PC-9 (cell line): ENCODE data around the gene HTT. TPM values are rescaled to one million over a fixed set of nuclear protein-coding genes. Genes with fewer than 3 reads are reported as not detected.

ENCODE experiments used
- BruUV-seq: library from RNA; stranded (reverse); fragments of 400-500 nt; replicated peaks from 2 replicates; lab custom pipeline; 2021; lab: Mats Ljungman, UMichigan
- CTCF ChIA-PET: fragments of 300-600 bp; sonication (Branson Sonifier 250); formaldehyde crosslinking; loops from one replicate; lab custom pipeline; 2022; ENCODE audit warnings: antibody characterized with exemption; lab: Charles Lee
- POLR2A ChIA-PET: fragments of 300-600 bp; sonication (Branson Sonifier 250); formaldehyde crosslinking; loops from one replicate; lab custom pipeline; 2022; ENCODE audit warnings: antibody characterized with exemption; ENCODE audit not compliant: unreplicated experiment; lab: Charles Lee
- DNase-seq, 2 experiments: peaks; one replicate each; pipeline versions ENCODE4 v3.0.0 to v3.0.0-alpha.2; 2015 to 2022; ENCODE audit warnings: mixed read lengths in 1 of 2
- H2AFZ ChIP-seq: fragments of 200-600 bp; sonication (generic); 2 replicates; pipeline ENCODE4 v1.8.1; 2017; ENCODE audit warnings: antibody characterized with exemption
- H3F3A ChIP-seq: fragments of 200-600 bp; sonication (generic); 2 replicates; pipeline ENCODE4 v1.8.1; 2017; ENCODE audit warnings: antibody characterized with exemption, mild to moderate bottlenecking, low read depth; ENCODE audit not compliant: insufficient read depth
- H3K27ac ChIP-seq: fragments of 200-600 bp; sonication (generic); 2 replicates; pipeline ENCODE4 v1.6.1; 2016; ENCODE audit warnings: mixed run types
- H3K27me3 ChIP-seq: fragments of 200-600 bp; sonication (generic); 2 replicates; pipeline ENCODE4 v1.6.1; 2016; ENCODE audit warnings: low read depth, mixed run types; ENCODE audit not compliant: insufficient read depth
- H3K36me3 ChIP-seq: fragments of 200-600 bp; sonication (generic); 2 replicates; pipeline ENCODE4 v1.6.1; 2016; ENCODE audit warnings: low read depth, mixed run types
- H3K4me1 ChIP-seq: fragments of 200-600 bp; sonication (generic); replicated peaks from 2 replicates; pipeline ENCODE4 v1.6.1; 2016; ENCODE audit warnings: mixed run types; ENCODE audit not compliant: insufficient read depth
- H3K4me2 ChIP-seq: fragments of 200-600 bp; sonication (generic); 2 replicates; pipeline ENCODE4 v1.6.1; 2017; ENCODE audit warnings: mixed run types
- H3K4me3 ChIP-seq: fragments of 200-600 bp; sonication (generic); 2 replicates; pipeline ENCODE4 v1.6.1; 2016; ENCODE audit warnings: mixed run types
- H3K79me2 ChIP-seq: fragments of 200-600 bp; sonication (generic); 2 replicates; pipeline ENCODE4 v1.6.1; 2017; ENCODE audit warnings: low read depth, mixed run types
- H3K9me2 ChIP-seq: fragments of 200-600 bp; sonication (generic); 2 replicates; pipeline ENCODE4 v1.8.1; 2017; ENCODE audit warnings: mild to moderate bottlenecking; ENCODE audit not compliant: insufficient read depth
- H3K9me3 ChIP-seq: fragments of 200-600 bp; sonication (generic); 2 replicates; pipeline ENCODE4 v1.8.1; 2016; ENCODE audit warnings: low read depth; ENCODE audit not compliant: insufficient read depth
- H4K20me1 ChIP-seq: fragments of 200-600 bp; sonication (generic); 2 replicates; pipeline ENCODE4 v1.8.1; 2017; ENCODE audit not compliant: insufficient read depth
- CTCF ChIP-seq: fragments of 200-600 bp; sonication (generic); conservative IDR thresholded peaks from 2 replicates; pipeline ENCODE4 v1.6.1; 2017; ENCODE audit warnings: mixed run types, antibody characterized with exemption, mild to moderate bottlenecking, moderate library complexity
- EZH2 ChIP-seq: fragments of 200-600 bp; sonication (generic); IDR thresholded peaks from 2 replicates; pipeline ENCODE4 v1.8.0; 2017; ENCODE audit warnings: antibody characterized with exemption, low read depth
- intact Hi-C: fragments of 100-400 bp; cut with micrococcal nuclease; formaldehyde crosslinking; loops from one replicate; pipeline ENCODE4 v1.10.0; 2022; ENCODE audit not compliant: unreplicated experiment
- total RNA-seq: library from RNA; stranded (reverse); gene quantifications from 2 replicates; pipeline ENCODE4 v1.2.3, GENCODE V29; 2021

HTT gene
- total RNA-seq, 1 experiment from 2014 or later = 81.7 TPM

- CTCF ChIA-PET = no interaction called here
- H3F3A ChIP-seq = no peaks in the 10 kb centered on the region
- no peak overlapping the region for H3K4me2 ChIP-seq
- H4K20me1 ChIP-seq = no peaks in the 10 kb centered on the region
- POLR2A ChIA-PET = no interaction called here
- TF ChIP-seq EZH2 (no peak), CTCF (no peak)
- DNase-seq = no peak
- no peak overlapping the region for H3K27ac ChIP-seq
- no peaks in the 10 kb centered on the region for H3K4me1 ChIP-seq
- intact Hi-C loops = no loop called here
- H3K27me3 ChIP-seq = no peaks in the 10 kb centered on the region
- H3K36me3 ChIP-seq = no peaks in the 10 kb centered on the region
- BruUV-seq = no TSS peak
- H3K9me3 ChIP-seq = no peaks in the 10 kb centered on the region
- H3K79me2 ChIP-seq = no peaks in the 10 kb centered on the region
- H2AFZ ChIP-seq = no peak overlapping the region
- no peaks in the 10 kb centered on the region for H3K9me2 ChIP-seq
- H3K4me3 ChIP-seq = no peak overlapping the region
Observed at GRCh38 chr4:3168029-3168428, 93.5 kb downstream of the HTT start.

DNA sequence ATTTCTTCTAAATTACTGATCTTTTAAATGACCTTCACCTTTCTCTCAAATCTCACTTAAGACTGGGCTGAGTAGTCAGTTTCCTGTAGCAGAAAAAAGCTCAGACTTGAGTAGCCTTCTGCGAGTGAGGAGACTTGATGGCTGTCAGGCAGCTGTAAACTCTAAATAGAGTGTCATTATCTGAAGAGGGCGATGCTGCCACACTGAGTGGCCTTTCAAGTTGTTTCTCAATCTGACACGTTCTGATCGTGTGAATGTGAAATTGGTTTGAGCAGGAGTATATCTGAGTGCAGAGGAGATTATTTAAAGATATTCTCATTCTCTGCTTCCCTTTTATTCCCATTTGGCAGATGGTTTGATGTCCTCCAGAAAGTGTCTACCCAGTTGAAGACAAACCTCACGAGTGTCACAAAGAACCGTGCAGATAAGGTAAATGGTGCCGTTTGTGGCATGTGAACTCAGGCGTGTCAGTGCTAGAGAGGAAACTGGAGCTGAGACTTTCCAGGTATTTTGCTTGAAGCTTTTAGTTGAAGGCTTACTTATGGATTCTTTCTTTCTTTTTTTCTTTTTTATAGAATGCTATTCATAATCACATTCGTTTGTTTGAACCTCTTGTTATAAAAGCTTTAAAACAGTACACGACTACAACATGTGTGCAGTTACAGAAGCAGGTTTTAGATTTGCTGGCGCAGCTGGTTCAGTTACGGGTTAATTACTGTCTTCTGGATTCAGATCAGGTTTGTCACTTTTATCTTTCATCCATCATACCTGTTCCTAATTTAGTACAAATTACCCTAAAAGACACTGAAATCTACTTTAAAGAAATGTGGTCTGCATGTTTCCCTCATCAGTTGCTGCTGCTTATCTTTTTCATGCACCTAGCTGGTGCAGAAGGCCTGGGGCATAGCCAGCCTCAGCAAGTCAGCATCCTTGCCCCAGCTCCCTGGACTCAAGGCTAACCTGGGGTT lies 100.2 kb downstream of the HTT start:
- BruUV-seq = no TSS peak
- no peaks in the 10 kb centered on the region for H4K20me1 ChIP-seq
- no peaks in the 10 kb centered on the region for H3K27me3 ChIP-seq
- DNase-seq = no peak
- POLR2A ChIA-PET = interaction anchor here (0.6 kb wide), 1 partner anchor 185 kb away, joined by 3 read pairs; no protein-coding TSS in a partner anchor
- no peak overlapping the region for H3K27ac ChIP-seq
- TF ChIP-seq CTCF = no peak
- TF ChIP-seq EZH2 = no peak
- no peaks in the 10 kb centered on the region for H3K4me1 ChIP-seq
- H3K9me3 ChIP-seq = no peaks in the 10 kb centered on the region
- no peaks in the 10 kb centered on the region for H3F3A ChIP-seq
- no peak overlapping the region for H3K4me2 ChIP-seq
- intact Hi-C loops = no loop called here
- no peak overlapping the region for H3K4me3 ChIP-seq
- no peak overlapping the region for H2AFZ ChIP-seq
- no peaks in the 10 kb centered on the region for H3K36me3 ChIP-seq
- no peaks in the 10 kb centered on the region for H3K9me2 ChIP-seq
- CTCF ChIA-PET = no interaction called here
- no peaks in the 10 kb centered on the region for H3K79me2 ChIP-seq

DNA sequence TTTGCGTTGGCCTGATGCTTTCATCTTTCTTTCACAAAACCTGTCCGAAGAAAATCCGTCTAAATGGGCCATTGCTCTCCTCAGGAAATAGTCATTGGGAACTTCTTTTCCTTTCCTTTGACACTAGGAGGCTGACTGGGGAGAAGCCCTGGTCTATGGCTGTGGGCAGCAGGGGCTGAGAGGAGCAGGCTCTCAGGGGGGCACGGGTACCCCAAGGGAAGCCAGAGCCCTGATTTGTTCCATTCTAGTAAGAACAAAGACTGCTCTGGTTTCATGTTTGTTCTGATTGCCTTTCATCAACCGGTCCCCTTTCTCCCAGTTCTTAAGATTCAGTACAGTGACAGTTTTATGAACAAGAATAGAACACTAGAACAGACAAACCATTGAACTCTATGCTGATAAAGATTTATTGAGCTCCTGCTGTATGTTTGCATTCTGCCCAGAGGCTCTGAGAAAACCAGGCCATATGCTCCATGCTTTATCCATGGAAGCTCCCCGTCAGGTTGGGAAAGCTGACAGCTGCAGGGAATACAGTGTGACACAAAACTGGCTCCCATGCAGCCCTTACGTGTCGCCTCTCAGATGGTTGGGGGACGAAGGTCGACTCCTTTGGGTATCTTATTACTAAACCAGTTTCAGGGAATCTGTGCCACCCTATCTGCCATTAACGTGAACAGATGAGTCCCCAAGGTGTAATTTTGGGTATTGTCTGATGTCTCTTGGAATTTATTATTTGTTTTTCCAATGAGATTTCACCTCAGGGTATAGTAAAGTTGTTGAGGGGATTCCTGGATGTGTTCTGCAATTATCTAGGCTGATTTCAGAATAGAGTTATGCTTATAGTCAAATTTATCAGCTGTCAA lies 102.1 kb downstream of the HTT start:
- POLR2A ChIA-PET = no interaction called here
- TF ChIP-seq CTCF (no peak), EZH2 (no peak)
- DNase-seq = no peak
- Histone ChIP-seq H3K9me2 (no peaks in the 10 kb centered on the region), H3K79me2 (no peaks in the 10 kb centered on the region), H3F3A (no peaks in the 10 kb centered on the region), H3K27me3 (no peaks in the 10 kb centered on the region), H3K4me2 (no peak overlapping the region), H3K9me3 (no peaks in the 10 kb centered on the region), H3K4me3 (no peak overlapping the region), H4K20me1 (no peaks in the 10 kb centered on the region), H3K36me3 (no peaks in the 10 kb centered on the region), H3K27ac (no peak overlapping the region), H2AFZ (no peak overlapping the region), H3K4me1 (no peaks in the 10 kb centered on the region)
- no TSS peak for BruUV-seq
- CTCF ChIA-PET = no interaction called here
- intact Hi-C loops = no loop called here
